Measurements from ENCODE around the gene SRD5A2.
"Not testable (repeated sequence)": the region's sequence is repeated elsewhere in the genome, so short reads cannot be mapped to it uniquely, and the experiment has no call there.

The SRD5A2 gene

DNA sequence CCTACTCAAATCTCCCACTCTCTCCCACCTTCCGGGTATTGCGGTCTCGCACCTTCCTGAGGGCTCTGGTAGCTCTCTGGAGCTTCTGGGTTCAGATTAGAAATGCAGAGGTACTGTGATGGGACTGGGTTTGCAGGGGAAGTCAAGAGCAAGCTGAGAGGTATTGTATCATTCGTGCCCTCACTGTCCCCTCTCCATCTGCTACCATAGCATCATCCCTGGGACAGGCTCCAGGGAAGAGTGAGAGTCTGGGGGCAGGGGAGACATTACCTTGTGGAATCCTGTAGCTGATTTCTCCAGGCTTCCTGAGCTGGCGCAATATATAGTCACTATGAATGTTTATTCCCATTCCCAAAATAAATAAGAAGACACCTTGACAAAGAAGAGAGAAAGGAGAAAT lies 49.6 kb downstream of the SRD5A2 start:
- no peak for DNase-seq

DNA sequence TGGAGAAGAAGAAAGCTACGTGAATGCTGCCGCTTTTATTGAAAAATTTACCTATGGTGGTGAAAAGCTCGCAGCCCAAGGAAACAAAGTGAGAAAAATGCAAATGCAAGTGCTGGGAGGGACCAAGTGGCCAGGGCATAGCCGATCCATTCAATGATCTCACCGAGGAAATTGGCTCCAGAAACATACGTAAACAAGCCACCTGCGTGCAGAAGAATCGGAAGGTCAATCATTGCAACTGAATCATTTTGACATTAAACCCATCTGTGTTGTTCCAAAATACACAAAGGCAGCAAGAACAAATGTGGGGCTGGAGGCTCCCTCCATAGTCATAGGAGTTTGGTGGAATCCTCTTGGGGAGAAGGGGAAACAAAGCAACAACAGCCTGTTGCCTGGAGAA lies 51.5 kb downstream of the SRD5A2 start:
- no peak for DNase-seq

DNA sequence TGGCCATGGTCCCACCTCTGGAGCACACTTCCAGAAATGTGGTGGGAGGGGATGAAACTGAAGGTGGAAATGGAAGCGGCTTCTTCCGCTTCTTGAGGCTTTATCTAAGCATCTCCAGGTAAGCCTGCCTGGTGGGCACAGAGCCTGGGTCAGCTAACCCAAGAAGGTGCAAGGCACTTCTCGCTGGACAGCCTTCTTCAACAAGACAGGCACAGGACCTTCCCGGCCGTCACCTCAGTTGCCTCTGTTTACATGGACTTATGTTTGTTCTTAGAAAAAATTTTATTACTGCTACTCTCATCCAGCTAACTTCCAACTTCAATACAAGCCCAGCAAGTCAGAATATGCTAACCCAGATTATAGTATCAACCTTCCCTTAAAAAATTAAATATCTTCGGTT lies 51.9 kb downstream of the SRD5A2 start:
- no peak for DNase-seq

DNA sequence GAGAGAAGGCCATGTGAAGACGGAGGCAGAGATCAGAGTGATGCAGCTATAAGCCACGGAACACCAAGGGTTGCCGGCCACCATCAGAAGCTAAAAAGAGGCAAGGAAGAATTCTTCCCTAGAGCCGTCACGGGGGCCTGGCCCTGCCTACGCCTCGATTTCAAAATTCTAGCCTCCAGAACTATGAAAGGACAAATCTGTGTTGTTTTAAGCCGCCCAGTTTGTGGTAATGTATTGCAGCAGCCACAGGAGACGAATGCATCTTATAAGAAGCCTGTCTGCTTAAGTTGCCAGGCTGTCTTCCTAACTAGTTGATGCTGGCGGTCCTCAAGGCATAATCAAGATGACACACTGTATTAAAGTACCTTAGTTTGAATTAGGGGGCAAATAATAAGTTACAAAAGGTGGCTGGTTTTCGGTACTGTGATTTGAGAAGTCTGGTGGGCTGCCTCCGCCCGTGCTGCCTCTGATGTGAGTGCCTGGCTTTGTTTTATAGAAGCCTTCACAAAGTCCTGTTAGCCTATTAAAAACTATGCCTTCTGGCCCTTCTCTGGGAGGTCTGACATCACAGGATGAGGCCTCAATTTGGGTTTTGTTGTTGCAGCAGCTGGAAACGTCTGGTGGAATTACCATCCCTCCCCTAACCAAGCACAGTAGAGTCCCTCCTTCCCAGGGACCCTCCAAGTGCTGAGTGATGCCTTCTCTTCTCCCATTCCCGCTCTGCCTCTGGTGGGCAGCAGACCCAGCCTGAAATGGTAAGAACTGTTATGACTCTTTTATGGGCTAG lies 53.6 kb downstream of the SRD5A2 start:
- DNase-seq: no peak

DNA sequence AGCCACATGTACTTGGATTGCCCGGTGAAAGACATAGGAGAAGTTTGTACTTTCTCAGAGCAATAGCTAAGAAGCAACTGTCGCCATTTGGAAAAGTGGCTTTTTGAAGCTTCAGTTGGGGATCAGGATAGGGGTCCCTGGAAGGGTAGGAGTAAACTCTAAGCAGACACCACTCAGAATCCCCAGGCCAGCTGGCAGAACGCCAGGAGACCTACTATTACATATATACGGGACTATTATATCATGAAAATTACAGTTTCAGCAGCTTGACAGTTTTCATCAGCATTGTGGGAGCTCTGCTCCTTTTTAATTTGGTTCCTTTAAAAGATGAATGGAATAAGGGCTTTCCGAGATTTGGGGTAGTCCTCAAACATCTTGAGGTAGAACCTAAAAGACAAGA lies 54.9 kb downstream of the SRD5A2 start:
- no peak for DNase-seq

DNA sequence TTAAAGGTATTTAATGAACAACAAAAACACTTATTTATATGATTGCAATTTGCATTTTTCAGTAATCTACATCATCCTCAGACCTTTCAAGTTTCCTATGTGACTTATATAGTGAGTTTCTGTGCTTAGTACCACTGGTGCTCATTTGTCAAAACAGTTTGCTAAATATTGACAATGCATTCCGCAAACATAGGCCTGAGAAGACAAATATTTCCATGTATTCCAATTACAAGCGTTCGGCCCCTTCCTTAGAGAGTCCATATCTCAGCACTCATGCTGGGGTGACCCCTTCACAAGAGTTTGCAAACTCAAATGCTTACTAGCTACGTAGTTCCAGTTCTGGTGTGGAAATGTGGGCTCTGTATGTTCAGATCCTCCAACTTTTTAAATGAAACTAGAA lies 56.1 kb downstream of the SRD5A2 start:
- no peak for DNase-seq

DNA sequence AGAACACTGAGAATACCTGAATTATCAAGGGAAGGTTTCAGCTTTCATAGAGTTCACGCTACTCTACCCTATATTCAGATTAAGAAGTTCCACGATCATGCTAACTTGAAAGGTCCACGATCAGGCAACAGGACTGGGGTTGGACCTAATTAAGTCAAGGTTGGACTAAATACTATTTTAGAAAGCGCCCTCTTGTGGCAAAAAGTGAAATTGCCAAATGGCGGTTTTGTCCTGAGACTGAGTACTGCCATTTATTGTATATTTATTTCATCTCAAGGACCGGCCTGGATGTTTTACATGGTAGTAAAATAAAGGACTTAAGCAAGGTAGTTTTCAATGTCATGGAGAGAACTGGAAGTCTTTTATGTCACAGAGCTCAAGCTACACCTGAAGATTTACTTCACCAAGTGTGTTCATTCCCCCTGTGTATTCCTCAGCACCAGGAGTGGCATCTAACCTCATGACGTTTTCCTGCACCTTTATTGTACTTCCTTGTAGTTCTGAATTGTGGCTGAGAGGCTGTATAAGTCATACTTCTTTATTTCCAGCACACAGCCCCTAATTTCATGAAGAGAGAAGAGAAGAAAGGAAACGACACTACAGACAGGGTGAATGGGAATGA lies 56.8 kb downstream of the SRD5A2 start:
- DNase-seq: peak; percentile 67 to 68

DNA sequence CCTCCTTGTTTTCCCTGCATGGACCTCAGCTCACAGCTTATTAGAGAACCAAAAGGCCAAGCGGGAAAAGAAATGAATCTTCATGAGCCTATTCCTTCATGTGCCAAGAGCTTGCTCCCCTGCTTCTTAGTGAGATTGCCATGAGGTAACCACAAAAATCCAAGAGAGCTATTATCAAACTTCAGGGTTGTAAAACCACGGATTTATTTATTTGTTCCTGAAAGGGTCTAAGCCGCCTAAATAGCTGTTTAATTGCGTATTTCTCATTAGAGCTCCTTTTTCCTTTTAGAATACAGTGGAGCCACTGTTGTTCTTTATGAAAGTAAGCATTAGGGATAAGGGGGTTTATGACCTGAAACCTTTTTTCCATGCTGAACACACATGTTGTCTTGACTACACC lies 58.0 kb downstream of the SRD5A2 start:
- no peak for DNase-seq

DNA sequence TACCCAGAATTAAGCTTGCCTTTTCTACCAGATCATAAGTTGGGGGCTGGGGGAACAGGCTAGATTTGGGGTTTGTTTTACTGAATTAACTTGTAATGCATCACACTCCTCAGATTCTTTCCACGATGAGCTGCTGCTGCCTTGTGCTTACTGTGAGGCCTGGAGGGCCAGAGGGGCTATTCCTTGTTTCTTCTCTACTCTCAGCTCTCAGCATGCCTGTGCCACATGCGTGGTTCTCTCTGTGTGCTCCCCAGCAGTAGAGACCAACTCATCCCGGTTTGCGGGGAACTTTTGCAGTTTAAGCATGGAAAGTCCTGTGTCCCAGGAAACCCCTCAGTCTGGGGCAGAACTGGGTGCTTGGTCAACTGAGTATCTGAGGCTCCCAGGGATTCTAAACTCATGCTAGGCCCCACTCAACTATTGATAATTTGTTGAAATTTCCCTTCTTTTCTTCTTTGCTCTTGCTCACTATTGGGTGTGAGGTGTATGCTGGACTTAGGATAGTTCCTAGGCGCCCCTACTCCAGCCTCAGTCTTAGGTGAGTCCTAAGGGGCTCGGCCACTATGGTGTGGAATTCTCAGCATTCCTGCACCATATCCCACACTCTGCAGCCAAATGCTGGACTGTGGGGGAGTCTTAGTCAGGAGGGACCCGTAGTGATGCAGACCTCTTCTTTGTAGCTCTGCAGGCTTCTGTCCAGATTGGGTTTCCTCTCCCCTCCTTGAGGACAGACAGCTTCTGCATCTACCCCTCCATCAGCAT lies 63.1 kb downstream of the SRD5A2 start:
- no peak for DNase-seq

DNA sequence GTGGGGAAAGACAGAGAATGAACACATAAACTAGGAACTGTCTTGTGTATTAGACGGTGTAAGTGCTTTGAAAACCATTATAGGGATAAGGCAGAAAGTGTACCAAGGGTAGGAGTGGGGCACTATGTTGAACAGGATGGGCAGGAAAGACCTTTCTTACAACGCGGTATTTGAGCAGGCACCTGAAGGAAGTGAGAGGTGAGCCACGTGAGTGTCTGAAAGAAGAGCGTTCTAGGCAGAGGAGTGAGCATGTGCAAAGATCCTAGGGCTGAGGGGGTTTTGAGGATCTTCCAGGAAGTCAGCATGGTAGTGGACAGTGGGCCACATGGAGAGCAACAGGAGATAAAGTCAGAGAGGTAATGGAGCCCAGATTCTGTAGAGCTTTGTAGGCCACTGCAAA lies 65.2 kb downstream of the SRD5A2 start:
- no peak for DNase-seq

DNA sequence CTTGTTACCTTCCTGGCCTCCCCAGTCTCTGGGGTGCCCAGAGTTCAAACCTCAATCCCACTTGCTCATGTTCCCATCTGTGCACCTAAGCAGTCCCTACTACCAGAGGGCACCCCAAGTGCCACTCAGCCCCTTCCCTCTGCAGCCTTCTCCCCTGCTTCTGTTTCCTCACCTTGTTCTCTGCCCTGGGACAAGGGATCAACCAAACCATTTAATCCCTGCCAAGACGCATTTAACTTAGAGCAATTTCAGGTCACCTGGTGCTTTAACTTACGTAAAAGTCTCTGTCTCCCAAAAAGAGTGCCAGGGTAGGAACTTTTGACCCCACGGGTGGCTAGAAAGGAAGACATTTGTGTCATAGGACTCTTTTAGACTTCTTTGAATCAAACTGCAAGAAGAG lies 67.2 kb downstream of the SRD5A2 start:
- DNase-seq: no peak

DNA sequence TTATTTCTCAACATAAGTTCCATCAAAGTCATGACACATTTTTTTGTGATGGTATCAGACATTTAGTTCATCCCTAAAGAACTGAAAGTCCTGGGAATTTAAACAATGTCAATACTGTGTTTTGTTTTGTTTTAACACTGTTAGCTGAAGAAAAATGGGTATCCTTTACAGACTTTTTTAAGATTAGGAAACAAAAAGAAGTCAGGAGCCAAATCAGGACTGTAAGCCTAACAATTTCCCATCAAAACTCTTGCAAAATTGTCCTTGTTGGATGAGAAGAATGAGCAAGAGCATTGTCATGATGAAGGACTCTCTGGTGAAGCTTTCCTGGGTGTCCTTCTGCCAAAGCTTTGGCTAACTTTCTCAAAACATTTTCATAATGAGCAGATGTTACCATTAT lies 69.4 kb downstream of the SRD5A2 start:
- DNase-seq: no peak

DNA sequence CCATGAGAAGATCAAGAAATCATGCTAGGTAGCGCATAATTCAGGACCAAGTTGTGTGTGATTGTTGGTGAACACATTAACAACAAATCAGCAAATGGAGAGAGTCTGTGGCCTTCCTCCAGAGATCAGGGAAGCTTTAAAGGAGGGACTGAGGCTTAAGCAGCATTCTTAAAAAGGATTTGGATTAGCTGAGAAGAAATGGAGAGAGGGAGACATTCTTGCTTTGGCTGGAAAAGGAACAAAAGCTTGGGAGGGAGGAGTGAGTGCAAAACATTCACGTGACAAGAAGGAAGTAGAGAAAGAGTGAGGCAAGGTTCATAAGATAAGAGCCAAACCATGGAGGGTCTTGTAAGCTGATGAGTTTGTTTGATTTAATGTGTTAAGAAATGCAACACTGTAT lies 75.6 kb downstream of the SRD5A2 start:
- no peak for DNase-seq

DNA sequence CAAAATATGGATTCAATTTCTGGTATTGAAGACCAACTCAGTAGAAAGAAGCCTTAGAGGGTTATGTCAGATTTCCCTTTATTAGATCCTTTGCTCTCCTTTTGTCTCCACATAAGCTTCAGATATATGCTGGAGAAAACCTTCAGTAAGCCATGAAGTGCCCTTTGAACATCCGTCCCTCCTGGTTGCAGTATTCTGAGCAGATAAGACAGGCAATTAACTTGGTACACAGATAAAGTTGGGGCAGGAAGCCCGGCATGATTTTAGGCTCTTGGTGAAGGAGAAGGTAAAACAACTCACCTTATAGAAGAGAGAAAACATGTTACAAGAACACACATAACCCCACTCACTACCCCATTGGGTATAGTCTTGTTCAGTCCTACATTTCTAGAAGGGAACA lies 76.4 kb downstream of the SRD5A2 start:
- no peak for DNase-seq

DNA sequence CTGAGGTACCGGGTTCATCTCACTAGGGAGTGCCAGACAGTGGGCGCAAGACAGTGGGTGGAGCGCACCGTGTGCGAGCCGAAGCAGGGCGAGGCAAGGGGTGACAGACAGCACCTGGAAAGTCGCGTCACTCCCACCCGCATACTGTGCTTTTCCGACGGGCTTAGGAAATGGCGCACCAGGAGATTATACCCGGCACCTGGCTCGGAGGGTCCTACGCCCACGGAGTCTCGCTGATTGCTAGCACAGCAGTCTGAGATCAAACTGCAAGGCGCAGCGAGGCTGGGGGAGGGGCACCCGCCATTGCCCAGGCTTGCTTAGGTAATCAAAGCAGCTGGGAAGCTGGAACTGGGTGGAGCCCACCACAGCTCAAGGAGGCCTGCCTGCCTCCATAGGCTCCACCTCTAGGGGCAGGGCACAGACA lies 84.3 kb downstream of the SRD5A2 start:
- not testable (repeated sequence) for DNase-seq

DNA sequence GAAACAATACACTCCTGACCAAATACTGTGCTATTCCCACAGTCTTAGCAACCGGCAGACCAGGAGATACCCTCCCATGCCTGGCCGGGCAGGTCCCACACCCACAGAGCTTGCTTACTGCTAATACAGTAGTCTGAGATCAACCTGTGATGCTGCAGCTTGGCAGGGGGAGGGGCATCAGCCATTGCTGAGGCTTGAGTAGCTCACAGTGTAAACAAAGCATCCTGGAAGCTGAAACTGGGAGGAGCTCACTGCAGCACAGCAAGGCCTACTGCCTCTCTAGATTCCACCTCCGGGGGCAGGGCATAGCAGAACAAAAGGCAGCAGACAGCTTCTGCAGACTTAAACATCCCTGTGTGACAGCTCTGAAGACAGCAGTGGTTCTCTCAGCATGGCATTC lies 91.4 kb downstream of the SRD5A2 start:
- not testable (repeated sequence) for DNase-seq

DNA sequence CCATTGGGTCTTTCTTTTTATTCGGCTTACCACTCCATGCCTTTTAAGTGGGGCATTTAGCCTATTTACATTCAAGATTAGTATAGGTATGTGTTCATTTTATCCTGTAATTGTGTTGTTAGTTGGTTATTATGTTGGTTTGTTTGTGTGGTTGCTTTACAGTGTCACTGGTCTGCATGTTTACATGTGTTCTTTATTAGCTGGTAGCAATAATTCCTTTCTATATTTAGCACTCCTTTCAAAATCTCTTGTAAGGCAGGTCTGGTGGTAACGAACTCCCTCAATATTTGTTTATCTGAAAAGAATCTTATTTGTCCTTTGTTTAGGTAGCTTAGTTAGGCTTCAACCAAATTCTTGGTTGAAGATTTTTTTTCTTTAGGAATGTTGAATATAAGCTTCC lies 97.5 kb downstream of the SRD5A2 start:
- DNase-seq: no peak

DNA sequence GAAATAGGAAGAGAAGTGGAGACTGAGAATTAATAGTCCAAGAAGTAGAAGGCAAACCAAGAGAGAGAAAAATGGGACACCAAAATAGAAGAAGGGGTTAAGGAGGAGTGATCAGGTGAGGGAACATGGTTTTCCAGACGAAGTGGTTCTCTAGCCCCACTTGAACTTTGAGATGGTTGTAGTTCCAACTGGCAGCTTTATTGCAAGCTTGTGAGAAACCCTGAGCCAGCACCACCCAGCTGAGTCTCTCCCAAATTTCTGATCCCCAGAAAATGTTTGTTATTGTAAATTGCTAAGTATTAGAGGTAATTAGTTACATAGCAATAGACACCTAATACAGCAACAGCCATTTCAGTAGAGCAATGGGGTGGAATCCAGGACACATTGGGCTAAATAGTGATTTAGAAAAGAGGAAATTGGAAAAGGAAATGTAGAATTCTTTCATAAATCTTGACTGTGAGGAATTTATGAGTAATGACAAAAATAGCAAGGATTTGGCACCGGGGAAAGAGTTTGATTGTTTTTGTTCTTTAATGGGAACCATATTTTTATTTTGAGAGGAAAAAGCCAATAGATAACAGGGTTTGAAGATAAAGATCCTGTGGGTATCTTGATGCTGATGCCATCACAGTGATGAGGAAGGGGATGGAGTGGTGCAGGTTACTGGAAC lies 104.1 kb downstream of the SRD5A2 start:
- DNase-seq: no peak

DNA sequence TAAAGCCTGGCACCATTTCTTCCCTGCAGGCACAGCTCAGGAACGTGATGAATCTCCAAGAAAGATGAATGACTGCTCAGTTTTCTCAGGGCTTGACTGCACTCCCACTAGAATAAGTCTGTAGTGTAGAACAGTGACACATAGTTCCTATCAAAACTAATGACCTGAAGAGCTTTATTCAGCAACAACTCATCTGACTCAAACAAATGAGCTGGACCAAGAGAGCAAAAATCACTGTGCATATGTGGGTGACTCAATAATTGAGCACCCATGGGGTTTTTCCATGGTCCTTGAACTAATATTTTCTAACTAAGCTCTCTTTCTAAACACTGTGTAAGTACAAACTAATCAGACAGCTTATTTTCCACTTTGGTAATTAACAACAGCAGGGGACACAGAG lies 105.0 kb downstream of the SRD5A2 start:
- no peak for DNase-seq

DNA sequence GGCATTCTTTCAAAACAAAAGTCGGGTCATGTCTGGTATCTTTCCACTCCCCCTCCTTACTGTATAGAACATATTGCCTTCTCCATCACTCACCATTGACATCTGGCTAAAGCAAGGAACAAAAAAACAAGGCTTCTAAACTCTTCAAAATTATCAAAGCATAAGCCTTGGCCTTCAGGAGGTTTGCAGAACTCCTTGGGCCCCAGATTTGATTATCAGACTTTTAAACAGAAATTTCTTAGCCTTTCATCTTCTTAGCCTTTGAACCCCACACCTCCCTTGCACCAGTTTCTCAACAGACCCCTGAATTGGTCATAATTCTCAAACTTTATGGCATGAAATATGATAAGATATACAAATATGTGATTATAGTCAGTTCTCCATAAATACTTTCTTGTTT lies 106.4 kb downstream of the SRD5A2 start:
- no peak for DNase-seq
